HepG2 (cell line): ENCODE results near the gene UBE2D3. TPM values are rescaled to one million over a fixed set of nuclear protein-coding genes. Genes with fewer than 3 reads are reported as not detected.
A peak's percentile ranks its signal among the peaks of the same experiment; 100 is the strongest.

Experiments
- ARNT2 ChIP-seq: sonication (generic); formaldehyde crosslinking; IDR thresholded peaks from 2 replicates; pipeline ENCODE4 v1.8.0; 2022; ENCODE audit warnings: mild to moderate bottlenecking, low read depth, missing genetic modification reagents, moderate library complexity
- ATRX ChIP-seq: sonication (generic); formaldehyde crosslinking; IDR thresholded peaks from 2 replicates; pipeline ENCODE4 v1.4.0; 2020; ENCODE audit warnings: missing genetic modification reagents, borderline replicate concordance
- CENPX ChIP-seq: sonication (generic); formaldehyde crosslinking; IDR thresholded peaks from 2 replicates; pipeline ENCODE4 v1.9.0; 2021; ENCODE audit warnings: mild to moderate bottlenecking, missing genetic modification reagents, moderate library complexity
- HOXA5 ChIP-seq: sonication (generic); formaldehyde crosslinking; IDR thresholded peaks from 2 replicates; pipeline ENCODE4 v1.4.0; 2020; ENCODE audit warnings: missing genetic modification reagents
- KLF13 ChIP-seq: sonication (generic); formaldehyde crosslinking; IDR thresholded peaks from 2 replicates; pipeline ENCODE4 v1.4.0; 2020; ENCODE audit warnings: mild to moderate bottlenecking, missing genetic modification reagents
- KLF15 ChIP-seq: sonication (generic); formaldehyde crosslinking; IDR thresholded peaks from 2 replicates; pipeline ENCODE4 v1.8.1; 2023; ENCODE audit warnings: borderline replicate concordance, mild to moderate bottlenecking, inconsistent platforms, missing genetic modification reagents, mixed read lengths
- NR2C2 ChIP-seq: sonication (generic); formaldehyde crosslinking; IDR thresholded peaks from 2 replicates; pipeline ENCODE4 v1.4.0; 2020; ENCODE audit warnings: missing genetic modification reagents, mild to moderate bottlenecking, moderate library complexity, borderline replicate concordance
- SRF ChIP-seq: IDR thresholded peaks from 2 replicates; pipeline ENCODE4 v1.6.1; 2011; ENCODE audit warnings: mild to moderate bottlenecking, low read depth, low read length, moderate library complexity
- SSRP1 ChIP-seq: IDR thresholded peaks from 2 replicates; pipeline ENCODE4 v1.6.1; 2016; ENCODE audit warnings: control low read depth
- TOE1 ChIP-seq: sonication (generic); formaldehyde crosslinking; IDR thresholded peaks from 2 replicates; pipeline ENCODE4 v1.4.0; 2020; ENCODE audit warnings: mild to moderate bottlenecking, missing genetic modification reagents
- ZBTB14 ChIP-seq: sonication (generic); formaldehyde crosslinking; IDR thresholded peaks from 2 replicates; pipeline ENCODE4 v1.4.0; 2020; ENCODE audit warnings: missing genetic modification reagents
- ZBTB3 ChIP-seq: sonication (generic); formaldehyde crosslinking; IDR thresholded peaks from 2 replicates; pipeline ENCODE4 v1.4.0; 2020; ENCODE audit warnings: low read depth, mild to moderate bottlenecking, moderate library complexity, missing genetic modification reagents, borderline replicate concordance
- ZFP37 ChIP-seq: sonication (generic); formaldehyde crosslinking; IDR thresholded peaks from 2 replicates; pipeline ENCODE4 v1.4.0; 2020; ENCODE audit warnings: missing genetic modification reagents, borderline replicate concordance
- ZNF17 ChIP-seq: sonication (generic); formaldehyde crosslinking; IDR thresholded peaks from 2 replicates; pipeline ENCODE4 v1.5.0; 2020; ENCODE audit warnings: mild to moderate bottlenecking, missing genetic modification reagents
- ZNF782 ChIP-seq: sonication (generic); formaldehyde crosslinking; IDR thresholded peaks from 2 replicates; pipeline ENCODE4 v1.4.0; 2020; ENCODE audit warnings: missing genetic modification reagents, mild to moderate bottlenecking, borderline replicate concordance
- ZNF792 ChIP-seq: IDR thresholded peaks from 2 replicates; pipeline ENCODE4 v1.6.1; 2016
- polyA plus RNA-seq, 8 experiments: library from polyadenylated mRNA; depleted of rRNA in 3 of 8; stranded (reverse) in 7 of 8; unstranded in 1 of 8; fragments of >200 nt; fragmentation: Illumina TruSeq in 4 of 8; extraction: Trizol in 4 of 8; gene quantifications; 2 replicates each; pipeline versions ENCODE4 v1.2.1 to v1.2.3, GENCODE V29; 2011 to 2016; ENCODE audit warnings: low read depth in 4 of 8, missing spikeins in 1 of 8, mixed read lengths in 1 of 8; ENCODE audit not compliant: insufficient read depth in 1 of 8
- total RNA-seq, 5 experiments: library from RNA; depleted of rRNA; stranded (reverse); fragments of >200 nt; fragmentation: Illumina TruSeq; extraction: Trizol; gene quantifications; 2 replicates each; pipeline ENCODE4 v1.2.3, GENCODE V29; 2016; ENCODE audit warnings: low read depth in 1 of 5
- TF ChIP-seq, protein P1 (sequence below), 2 experiments: sonication (generic) in 1 of 2; formaldehyde crosslinking in 1 of 2; IDR thresholded peaks; 2 replicates each; pipeline versions ENCODE4 v1.6.1 to v1.9.0; 2014 to 2022; ENCODE audit warnings: antibody characterized with exemption in 1 of 2, borderline replicate concordance in 1 of 2, inconsistent platforms in 1 of 2, low read depth in 1 of 2, missing genetic modification reagents in 1 of 2
- TF ChIP-seq, protein P2 (sequence below): sonication (generic); formaldehyde crosslinking; IDR thresholded peaks from 2 replicates; pipeline ENCODE4 v1.8.0; 2023; ENCODE audit warnings: mild to moderate bottlenecking, missing genetic modification reagents
- TF ChIP-seq, protein P3 (sequence below): IDR thresholded peaks from 2 replicates; pipeline ENCODE4 v1.6.1; 2016

UBE2D3 gene
- total and polyA plus RNA-seq, 2 of the 13 experiments (the other 11 are each of a cell fraction or from before 2014, with no cell fraction given), result 224 to 293 TPM

- TF ChIP-seq KLF15 (no peak), SRF (peak; percentile 21; the same call in 1 of the 2 replicates), NR2C2 (CRISPR knock-in tag) (peak; percentile 59; the same call in 1 of the 2 replicates), ZNF792 (CRISPR knock-in tag) (peak; percentile 72), ZBTB3 (no peak), ARNT2 (peak; percentile 94), ZBTB14 (no peak), ATRX (CRISPR knock-in tag) (no peak), HOXA5 (peak; percentile 60), SSRP1 (CRISPR knock-in tag) (no peak; the same call in 1 of the 2 replicates), CENPX (CRISPR knock-in tag) (no peak), ZFP37 (peak; percentile 69; the same call in 1 of the 2 replicates), ZNF782 (CRISPR knock-in tag) (no peak), TOE1 (CRISPR knock-in tag) (no peak), KLF13 (CRISPR knock-in tag) (no peak), ZNF17 (no peak)
- TF ChIP-seq, protein P1, sequence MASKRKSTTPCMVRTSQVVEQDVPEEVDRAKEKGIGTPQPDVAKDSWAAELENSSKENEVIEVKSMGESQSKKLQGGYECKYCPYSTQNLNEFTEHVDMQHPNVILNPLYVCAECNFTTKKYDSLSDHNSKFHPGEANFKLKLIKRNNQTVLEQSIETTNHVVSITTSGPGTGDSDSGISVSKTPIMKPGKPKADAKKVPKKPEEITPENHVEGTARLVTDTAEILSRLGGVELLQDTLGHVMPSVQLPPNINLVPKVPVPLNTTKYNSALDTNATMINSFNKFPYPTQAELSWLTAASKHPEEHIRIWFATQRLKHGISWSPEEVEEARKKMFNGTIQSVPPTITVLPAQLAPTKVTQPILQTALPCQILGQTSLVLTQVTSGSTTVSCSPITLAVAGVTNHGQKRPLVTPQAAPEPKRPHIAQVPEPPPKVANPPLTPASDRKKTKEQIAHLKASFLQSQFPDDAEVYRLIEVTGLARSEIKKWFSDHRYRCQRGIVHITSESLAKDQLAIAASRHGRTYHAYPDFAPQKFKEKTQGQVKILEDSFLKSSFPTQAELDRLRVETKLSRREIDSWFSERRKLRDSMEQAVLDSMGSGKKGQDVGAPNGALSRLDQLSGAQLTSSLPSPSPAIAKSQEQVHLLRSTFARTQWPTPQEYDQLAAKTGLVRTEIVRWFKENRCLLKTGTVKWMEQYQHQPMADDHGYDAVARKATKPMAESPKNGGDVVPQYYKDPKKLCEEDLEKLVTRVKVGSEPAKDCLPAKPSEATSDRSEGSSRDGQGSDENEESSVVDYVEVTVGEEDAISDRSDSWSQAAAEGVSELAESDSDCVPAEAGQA (IDR thresholded peaks at IDR 0.05; ENCODE audit: low read depth), result peak; percentile 83
- TF ChIP-seq, protein P1 (CRISPR knock-in tag; IDR thresholded peaks at IDR 0.05; ENCODE audit: borderline replicate concordance), result no peak
- TF ChIP-seq, protein P2, sequence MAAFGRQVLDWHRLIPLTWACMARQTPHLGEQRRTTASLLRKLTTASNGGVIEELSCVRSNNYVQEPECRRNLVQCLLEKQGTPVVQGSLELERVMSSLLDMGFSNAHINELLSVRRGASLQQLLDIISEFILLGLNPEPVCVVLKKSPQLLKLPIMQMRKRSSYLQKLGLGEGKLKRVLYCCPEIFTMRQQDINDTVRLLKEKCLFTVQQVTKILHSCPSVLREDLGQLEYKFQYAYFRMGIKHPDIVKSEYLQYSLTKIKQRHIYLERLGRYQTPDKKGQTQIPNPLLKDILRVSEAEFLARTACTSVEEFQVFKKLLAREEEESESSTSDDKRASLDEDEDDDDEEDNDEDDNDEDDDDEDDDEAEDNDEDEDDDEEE (CRISPR knock-in tag), result no peak
- TF ChIP-seq, protein P3, sequence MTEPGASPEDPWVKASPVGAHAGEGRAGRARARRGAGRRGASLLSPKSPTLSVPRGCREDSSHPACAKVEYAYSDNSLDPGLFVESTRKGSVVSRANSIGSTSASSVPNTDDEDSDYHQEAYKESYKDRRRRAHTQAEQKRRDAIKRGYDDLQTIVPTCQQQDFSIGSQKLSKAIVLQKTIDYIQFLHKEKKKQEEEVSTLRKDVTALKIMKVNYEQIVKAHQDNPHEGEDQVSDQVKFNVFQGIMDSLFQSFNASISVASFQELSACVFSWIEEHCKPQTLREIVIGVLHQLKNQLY (CRISPR knock-in tag), result no peak
Measured at GRCh38 chr4:102827674-102828496, 534 bp upstream of the UBE2D3 start (continued).
